OCI-LY3 (cell line): Measurements from ENCODE around the gene CNPY1.
"Not testable (repeated sequence)": the region's sequence is repeated elsewhere in the genome, so short reads cannot be mapped to it uniquely, and the experiment has no call there.

ENCODE experiments used
- H2AFZ ChIP-seq: fragments of 200-600, 300-600 bp; shearing (Covaris generic); 2 replicates; pipeline ENCODE4 v1.6.0; 2014; ENCODE audit warnings: antibody characterized with exemption, low read depth, low read length
- H3K27ac ChIP-seq: fragments of 200-600, 300-600 bp; sonication (generic); 2 replicates; pipeline ENCODE4 v1.5.1; 2014; ENCODE audit warnings: mild to moderate bottlenecking, low read length, moderate library complexity, mixed read lengths
- H3K27me3 ChIP-seq: fragments of 200-600, 300-600 bp; sonication (generic); 2 replicates; pipeline ENCODE4 v1.6.1; 2014; ENCODE audit warnings: low read depth, low read length, mixed read lengths
- H3K36me3 ChIP-seq: fragments of 200-600, 300-600 bp; sonication (generic); replicated peaks from 2 replicates; pipeline ENCODE3; 2014; ENCODE audit warnings: low read depth, low read length, mixed read lengths
- H3K4me1 ChIP-seq: fragments of 300-600, 200-600 bp; sonication (generic); 2 replicates; pipeline ENCODE4 v1.6.1; 2014; ENCODE audit warnings: low read length, mixed read lengths
- H3K4me2 ChIP-seq: fragments of 200-600, 300-600 bp; sonication (generic); 2 replicates; pipeline ENCODE4 v1.6.1; 2014; ENCODE audit warnings: low read length, mixed read lengths
- H3K4me3 ChIP-seq: fragments of 300-600, 200-600 bp; sonication (generic); 2 replicates; pipeline ENCODE4 v1.5.1; 2014; ENCODE audit warnings: antibody characterized with exemption, mild to moderate bottlenecking, low read length, moderate library complexity
- H3K79me2 ChIP-seq: fragments of 300-600, 200-600 bp; shearing (Covaris generic); 2 replicates; pipeline ENCODE4 v1.6.1; 2014; ENCODE audit warnings: mild to moderate bottlenecking, low read length, mixed read lengths
- H3K9ac ChIP-seq: fragments of 300-600, 200-600 bp; shearing (Covaris generic); 2 replicates; pipeline ENCODE4 v1.6.0; 2014; ENCODE audit warnings: mild to moderate bottlenecking, low read length, moderate library complexity
- H3K9me3 ChIP-seq: fragments of 200-600, 300-600 bp; shearing (Covaris generic); 2 replicates; pipeline ENCODE4 v1.6.1; 2014; ENCODE audit warnings: low read length, mixed read lengths; ENCODE audit not compliant: insufficient read depth
- H4K20me1 ChIP-seq: fragments of 200-600, 300-600 bp; sonication (generic); 2 replicates; pipeline ENCODE4 v1.6.1; 2016; ENCODE audit warnings: low read length, mixed read lengths; ENCODE audit not compliant: insufficient read depth
- CTCF ChIP-seq: fragments of 200-600, 300-600 bp; sonication (generic); IDR thresholded peaks from 2 replicates; pipeline ENCODE4 v1.5.1; 2014; ENCODE audit warnings: antibody characterized with exemption, low read length, low read depth
- EZH2phosphoT487 ChIP-seq: fragments of 200-600 bp; shearing (Covaris generic); IDR thresholded peaks from 2 replicates; pipeline ENCODE4 v1.6.1; 2018; ENCODE audit warnings: antibody characterized with exemption, mixed run types, low read depth

The CNPY1 gene

GRCh38 chr7:155546449-155546848 is at the start of gene CNPY1:
Gene CNPY1 (minus strand): TSS chr7:155546559. CDS start chr7:155545929, 630 bp downstream.
- not testable (repeated sequence) for H3K79me2 ChIP-seq, H3K27me3 ChIP-seq, H4K20me1 ChIP-seq, H2AFZ ChIP-seq, H3K4me3 ChIP-seq, H3K27ac ChIP-seq, H3K4me2 ChIP-seq, H3K9ac ChIP-seq, H3K36me3 ChIP-seq, H3K4me1 ChIP-seq, H3K9me3 ChIP-seq

- H3K9me3 ChIP-seq = no peaks in the 10 kb centered on the region
- no peak overlapping the region for H3K27ac ChIP-seq
- peaks cover 29% of the 10 kb centered on the region for H3K4me1 ChIP-seq
- no peaks in the 10 kb centered on the region for H3K36me3 ChIP-seq
- H3K27me3 ChIP-seq = peaks cover 13% of the 10 kb centered on the region
- no peak overlapping the region for H3K9ac ChIP-seq
- H2AFZ ChIP-seq = no peak overlapping the region
- H3K4me3 ChIP-seq = no peak overlapping the region
- no peaks in the 10 kb centered on the region for H3K79me2 ChIP-seq
- H3K4me2 ChIP-seq = no peak overlapping the region
- no peak for TF ChIP-seq CTCF
- TF ChIP-seq EZH2phosphoT487 = no peak
- H4K20me1 ChIP-seq = no peaks in the 10 kb centered on the region
These were observed 48.6 kb upstream of the CNPY1 start for GRCh38 chr7:155594961-155595366.

- no peak overlapping the region for H3K4me3 ChIP-seq
- peaks cover 6% of the 10 kb centered on the region; the same call in 1 of the 2 replicates for H3K27me3 ChIP-seq
- no peaks in the 10 kb centered on the region for H4K20me1 ChIP-seq
- no peak overlapping the region for H3K27ac ChIP-seq
- no peak overlapping the region for H2AFZ ChIP-seq
- no peaks in the 10 kb centered on the region for H3K79me2 ChIP-seq
- TF ChIP-seq EZH2phosphoT487 = no peak
- TF ChIP-seq CTCF = no peak
- H3K9me3 ChIP-seq = no peaks in the 10 kb centered on the region
- no peaks in the 10 kb centered on the region for H3K36me3 ChIP-seq
- H3K4me2 ChIP-seq = no peak overlapping the region
- H3K4me1 ChIP-seq = peaks cover 29% of the 10 kb centered on the region
- no peak overlapping the region for H3K9ac ChIP-seq
These were observed 47.9 kb upstream of the CNPY1 start for GRCh38 chr7:155594163-155594732.

GRCh38 chr7:155593461-155594162 is 47.3 kb upstream of the CNPY1 start:
- peaks cover 8% of the 10 kb centered on the region; the same call in 1 of the 2 replicates for H3K27me3 ChIP-seq
- no peaks in the 10 kb centered on the region for H3K79me2 ChIP-seq
- no peak overlapping the region for H2AFZ ChIP-seq
- H3K4me3 ChIP-seq = no peak overlapping the region
- H3K9me3 ChIP-seq = no peaks in the 10 kb centered on the region
- H3K9ac ChIP-seq = no peak overlapping the region
- no peak overlapping the region for H3K27ac ChIP-seq
- H3K4me2 ChIP-seq = no peak overlapping the region
- H4K20me1 ChIP-seq = no peaks in the 10 kb centered on the region
- peaks cover 26% of the 10 kb centered on the region for H3K4me1 ChIP-seq
- TF ChIP-seq CTCF = no peak
- no peaks in the 10 kb centered on the region for H3K36me3 ChIP-seq
